ENCODE results near the gene NKAIN4.

DNA sequence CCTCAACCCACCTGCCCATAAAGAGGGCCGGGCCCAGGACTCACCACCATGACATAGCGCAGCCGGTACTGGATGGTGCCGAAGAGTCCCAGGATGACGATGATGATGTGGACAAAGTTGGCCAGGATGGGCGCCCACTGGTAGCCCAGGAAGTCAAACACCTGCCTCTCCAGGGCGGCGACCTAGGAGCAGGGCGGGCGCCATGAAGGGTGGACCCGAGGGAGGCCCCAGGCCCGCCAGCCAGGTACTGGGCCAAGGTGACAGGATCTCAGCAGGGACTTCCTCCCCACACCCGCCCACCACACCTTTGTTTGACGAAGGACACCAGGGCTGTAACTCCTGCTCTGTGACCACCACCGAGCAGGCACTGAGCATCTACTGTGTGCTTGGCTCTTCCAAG lies 4.4 kb downstream of the NKAIN4 start:
- TF ChIP-seq, protein P1, sequence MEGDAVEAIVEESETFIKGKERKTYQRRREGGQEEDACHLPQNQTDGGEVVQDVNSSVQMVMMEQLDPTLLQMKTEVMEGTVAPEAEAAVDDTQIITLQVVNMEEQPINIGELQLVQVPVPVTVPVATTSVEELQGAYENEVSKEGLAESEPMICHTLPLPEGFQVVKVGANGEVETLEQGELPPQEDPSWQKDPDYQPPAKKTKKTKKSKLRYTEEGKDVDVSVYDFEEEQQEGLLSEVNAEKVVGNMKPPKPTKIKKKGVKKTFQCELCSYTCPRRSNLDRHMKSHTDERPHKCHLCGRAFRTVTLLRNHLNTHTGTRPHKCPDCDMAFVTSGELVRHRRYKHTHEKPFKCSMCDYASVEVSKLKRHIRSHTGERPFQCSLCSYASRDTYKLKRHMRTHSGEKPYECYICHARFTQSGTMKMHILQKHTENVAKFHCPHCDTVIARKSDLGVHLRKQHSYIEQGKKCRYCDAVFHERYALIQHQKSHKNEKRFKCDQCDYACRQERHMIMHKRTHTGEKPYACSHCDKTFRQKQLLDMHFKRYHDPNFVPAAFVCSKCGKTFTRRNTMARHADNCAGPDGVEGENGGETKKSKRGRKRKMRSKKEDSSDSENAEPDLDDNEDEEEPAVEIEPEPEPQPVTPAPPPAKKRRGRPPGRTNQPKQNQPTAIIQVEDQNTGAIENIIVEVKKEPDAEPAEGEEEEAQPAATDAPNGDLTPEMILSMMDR (conservative IDR thresholded peaks at IDR 0.05 in 1 of 2, IDR thresholded peaks at IDR 0.05 in 1 of 2; ENCODE audit: extremely low read depth in 1 of 2, insufficient read depth in 1 of 2, low read depth in 1 of 2, low read length in 2 of 2), result no peak
- TF ChIP-seq EZH2 (IDR thresholded peaks at IDR 0.05; ENCODE audit: borderline replicate concordance, low read length), result no peak

Measured in mammary epithelial cell (primary cell).